HK-2 (cell line): ENCODE measurements around the gene ANAPC2.
A peak's percentile ranks its signal among the peaks of the same experiment; 100 is the strongest.

Source experiments
- DNase-seq: peaks from one replicate; pipeline ENCODE4 v3.0.0-alpha.2; 2018; ENCODE audit not compliant: unreplicated experiment

ANAPC2 gene

GRCh38 chr9:137192859-137193258 lies 4.5 kb upstream of the ANAPC2 start:
- DNase-seq, result no peak

GRCh38 chr9:137192448-137192780 lies 4.1 kb upstream of the ANAPC2 start:
- DNase-seq, result no peak

- DNase-seq, result no peak
These were observed 3.5 kb upstream of the ANAPC2 start for GRCh38 chr9:137191691-137192447.

GRCh38 chr9:137191245-137191644 lies 2.9 kb upstream of the ANAPC2 start:
- DNase-seq, result no peak

- no peak for DNase-seq
These were observed 2.0 kb upstream of the ANAPC2 start for GRCh38 chr9:137190315-137190856.

- no peak for DNase-seq
These were observed 1.2 kb upstream of the ANAPC2 start for GRCh38 chr9:137189297-137190295.

GRCh38 chr9:137188086-137188489 lies 272 bp downstream of the ANAPC2 start:
- DNase-seq, result no peak

- DNase-seq, result no peak
These were observed 974 bp downstream of the ANAPC2 start for GRCh38 chr9:137187386-137187785.

GRCh38 chr9:137186385-137186784 lies 2.0 kb downstream of the ANAPC2 start:
- no peak for DNase-seq

- no peak for DNase-seq
These were observed 2.4 kb downstream of the ANAPC2 start for GRCh38 chr9:137185921-137186320.

GRCh38 chr9:137184881-137185660 lies 3.3 kb downstream of the ANAPC2 start:
- DNase-seq, result no peak

- no peak for DNase-seq
These were observed 4.3 kb downstream of the ANAPC2 start for GRCh38 chr9:137183980-137184595.

GRCh38 chr9:137182836-137183235 lies 5.5 kb downstream of the ANAPC2 start:
- DNase-seq, result no peak

GRCh38 chr9:137181680-137182079 lies 6.7 kb downstream of the ANAPC2 start:
- DNase-seq, result no peak

- no peak for DNase-seq
These were observed 7.9 kb downstream of the ANAPC2 start for GRCh38 chr9:137180491-137180890.

- DNase-seq, result no peak
These were observed 8.6 kb downstream of the ANAPC2 start for GRCh38 chr9:137179761-137180160.

- no peak for DNase-seq
These were observed 9.3 kb downstream of the ANAPC2 start for GRCh38 chr9:137178939-137179630.

- DNase-seq, result peak; percentile 47
These were observed 10.0 kb downstream of the ANAPC2 start for GRCh38 chr9:137178201-137178938.

GRCh38 chr9:137176302-137177182 lies 11.8 kb downstream of the ANAPC2 start:
- no peak for DNase-seq
